ENCODE data around the gene EGFR. TPM values are rescaled to one million over a fixed set of nuclear protein-coding genes. Genes with fewer than 3 reads are reported as not detected.

Gene EGFR
- total RNA-seq, 1 donor from 2014 or later, result 6.1 TPM

- DNase-seq, result no peak
- Histone ChIP-seq H3K27me3 (ENCODE audit: low read depth) (peaks cover 48% of the 10 kb centered on the region), H3K27ac (replicated peaks) (no peak overlapping the region), H3K4me3 (no peak overlapping the region), H3K9me3 (replicated peaks) (no peaks in the 10 kb centered on the region), H3K4me1 (no peaks in the 10 kb centered on the region), H3K36me3 (no peaks in the 10 kb centered on the region)
- no peak for TF ChIP-seq CTCF (IDR thresholded peaks at IDR 0.05; ENCODE audit: borderline replicate concordance)
- intact Hi-C loops (cut with micrococcal nuclease), result no loop called here
Observed at GRCh38 chr7:55240418-55241142, 221.8 kb downstream of the EGFR start.

GRCh38 chr7:55241958-55242357 is 223.1 kb downstream of the EGFR start:
- DNase-seq, result no peak
- no peaks in the 10 kb centered on the region for H3K4me1 ChIP-seq
- intact Hi-C loops (cut with micrococcal nuclease), result no loop called here
- H3K9me3 ChIP-seq (replicated peaks), result no peaks in the 10 kb centered on the region
- H3K36me3 ChIP-seq, result no peaks in the 10 kb centered on the region
- no peak overlapping the region for H3K4me3 ChIP-seq
- TF ChIP-seq CTCF (IDR thresholded peaks at IDR 0.05; ENCODE audit: borderline replicate concordance), result no peak
- peaks cover 47% of the 10 kb centered on the region for H3K27me3 ChIP-seq (ENCODE audit: low read depth)
- no peak overlapping the region for H3K27ac ChIP-seq (replicated peaks)

GRCh38 chr7:55242613-55243012 is 223.8 kb downstream of the EGFR start:
- Histone ChIP-seq H3K9me3 (replicated peaks) (no peaks in the 10 kb centered on the region), H3K4me1 (no peaks in the 10 kb centered on the region), H3K27ac (replicated peaks) (no peak overlapping the region), H3K27me3 (ENCODE audit: low read depth) (peaks cover 41% of the 10 kb centered on the region), H3K4me3 (no peak overlapping the region), H3K36me3 (no peaks in the 10 kb centered on the region)
- no peak for DNase-seq
- no peak for TF ChIP-seq CTCF (IDR thresholded peaks at IDR 0.05; ENCODE audit: borderline replicate concordance)
- intact Hi-C loops (cut with micrococcal nuclease), result no loop called here

GRCh38 chr7:55244006-55244745 is 225.4 kb downstream of the EGFR start:
- H3K36me3 ChIP-seq, result no peaks in the 10 kb centered on the region
- no peaks in the 10 kb centered on the region for H3K4me1 ChIP-seq
- no peak for DNase-seq
- H3K27me3 ChIP-seq (ENCODE audit: low read depth), result peaks cover 27% of the 10 kb centered on the region
- no peaks in the 10 kb centered on the region for H3K9me3 ChIP-seq (replicated peaks)
- no peak overlapping the region for H3K27ac ChIP-seq (replicated peaks)
- H3K4me3 ChIP-seq, result no peak overlapping the region
- intact Hi-C loops (cut with micrococcal nuclease), result no loop called here
- TF ChIP-seq CTCF (IDR thresholded peaks at IDR 0.05; ENCODE audit: borderline replicate concordance), result no peak

- no peak for DNase-seq
- Histone ChIP-seq H3K9me3 (replicated peaks) (no peaks in the 10 kb centered on the region), H3K27ac (replicated peaks) (no peak overlapping the region), H3K36me3 (no peaks in the 10 kb centered on the region), H3K4me3 (no peak overlapping the region), H3K27me3 (ENCODE audit: low read depth) (peaks cover 16% of the 10 kb centered on the region), H3K4me1 (no peaks in the 10 kb centered on the region)
- no peak for TF ChIP-seq CTCF (IDR thresholded peaks at IDR 0.05; ENCODE audit: borderline replicate concordance)
- intact Hi-C loops (cut with micrococcal nuclease), result no loop called here
Observed at GRCh38 chr7:55245271-55245723, 226.5 kb downstream of the EGFR start.

All from left ventricle myocardium inferior (tissue), 1 donor.